Measurements from ENCODE around the gene SLC41A3.
A peak's percentile ranks its signal among the peaks of the same experiment; 100 is the strongest.

SLC41A3 gene

DNA sequence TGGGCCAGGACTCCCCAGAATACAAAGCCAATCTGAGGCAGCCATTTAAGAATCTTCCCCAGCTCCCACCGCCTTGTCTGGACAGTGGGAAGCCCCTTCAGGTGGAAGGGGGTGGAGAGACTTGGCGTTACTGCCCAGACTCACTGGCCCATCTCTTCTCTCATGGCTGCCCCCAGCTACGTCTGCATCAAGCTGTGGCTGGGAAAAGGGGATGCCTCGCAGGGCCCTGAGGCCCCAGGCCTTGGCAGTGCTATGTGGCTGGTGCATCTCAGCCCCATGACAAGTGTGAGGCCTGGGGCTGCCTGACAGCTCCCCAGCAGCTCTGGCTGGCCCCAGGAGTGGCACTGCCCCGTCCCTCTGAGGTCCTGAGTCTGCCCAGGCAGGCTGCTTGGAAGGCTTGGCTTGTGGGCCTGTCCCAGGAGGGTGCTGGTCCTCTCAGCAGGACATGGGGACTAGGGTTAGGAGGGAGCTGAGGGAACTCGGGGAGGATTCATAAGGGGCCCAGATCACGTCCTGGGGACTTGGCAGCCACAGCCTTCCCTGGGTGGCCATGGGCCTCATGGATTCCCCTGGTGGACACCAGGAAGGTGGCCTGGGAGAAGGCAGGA lies 20.2 kb upstream of the SLC41A3 start:
- no peak for TF ChIP-seq ZFX (IDR thresholded peaks at IDR 0.05)
- no peak for TF ChIP-seq CTCF (conservative IDR thresholded peaks at IDR 0.05)
- H3K27ac ChIP-seq: no peak overlapping the region

DNA sequence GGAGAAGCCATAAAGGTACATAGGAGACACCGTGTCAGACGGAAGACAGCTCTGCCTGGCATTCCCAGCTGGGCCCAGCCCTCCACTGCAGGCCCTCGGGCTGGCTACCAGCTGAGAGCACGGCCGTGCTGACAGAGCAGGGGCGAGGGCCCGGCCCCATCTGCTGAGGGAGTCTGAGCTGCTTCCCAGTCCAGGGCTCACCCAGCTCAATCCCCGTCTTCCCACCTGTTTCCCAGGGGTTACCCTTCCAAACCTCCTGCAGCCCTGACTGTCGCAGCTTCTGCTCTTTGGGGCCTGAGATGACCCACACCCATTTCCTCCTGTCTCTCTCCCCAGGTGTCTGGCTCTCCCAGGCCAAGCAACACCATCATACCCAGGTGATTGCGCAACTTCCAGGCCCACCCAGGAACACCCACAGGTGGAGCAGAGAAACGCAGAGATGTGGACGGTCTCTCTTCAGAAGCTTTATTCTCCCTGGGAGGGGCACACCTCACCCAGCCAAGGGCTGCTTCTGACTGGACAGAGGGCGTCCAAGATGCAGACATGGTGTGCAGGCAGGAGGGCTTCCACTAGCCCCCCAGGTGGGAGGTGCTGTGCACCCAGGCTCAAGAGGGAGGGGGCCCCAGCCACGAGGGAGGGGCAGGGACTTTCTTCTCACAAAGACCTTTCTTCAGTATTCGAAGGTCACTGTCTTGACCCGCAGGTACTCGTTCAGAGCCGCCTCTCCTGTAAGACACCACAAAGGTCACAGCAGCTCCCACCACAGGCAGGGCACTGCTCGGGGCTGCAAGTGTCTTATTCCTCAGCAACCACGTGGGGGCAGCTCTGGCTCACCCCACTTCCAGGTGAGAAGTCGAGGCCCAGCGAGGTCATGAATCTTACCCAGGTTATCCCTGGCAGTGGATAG lies 19.4 kb upstream of the SLC41A3 start:
- no peak for TF ChIP-seq CTCF (conservative IDR thresholded peaks at IDR 0.05)
- no peak for TF ChIP-seq ZFX (IDR thresholded peaks at IDR 0.05)
- no peak overlapping the region; the same call in 1 of the 2 replicates for H3K27ac ChIP-seq

DNA sequence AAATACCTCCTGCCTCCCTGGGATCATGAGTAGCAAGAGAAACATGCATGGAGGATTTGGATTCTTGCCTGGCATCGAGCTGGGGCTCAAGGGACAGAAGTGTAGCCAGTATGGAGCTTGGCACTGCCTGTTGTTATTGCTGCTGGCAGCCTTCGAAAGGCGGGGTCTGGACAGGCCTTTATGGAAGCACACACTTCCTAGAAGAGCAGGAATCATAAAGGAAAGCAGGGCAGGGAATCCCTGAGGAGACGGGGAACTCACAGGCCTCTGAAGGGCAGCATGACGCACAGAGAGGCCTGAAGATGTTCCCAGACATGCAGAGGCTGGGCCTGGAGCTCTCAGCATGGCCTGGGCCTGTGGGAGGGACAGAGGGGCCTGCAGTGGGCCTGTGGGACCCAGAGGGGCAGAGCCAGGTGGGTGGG lies 18.6 kb upstream of the SLC41A3 start:
- TF ChIP-seq CTCF (conservative IDR thresholded peaks at IDR 0.05) (no peak), ZFX (IDR thresholded peaks at IDR 0.05) (0 out of 2 replicates have a peak, but pooled peaks have one; percentile 9)
- H3K27ac ChIP-seq: no peak overlapping the region; the same call in 1 of the 2 replicates

DNA sequence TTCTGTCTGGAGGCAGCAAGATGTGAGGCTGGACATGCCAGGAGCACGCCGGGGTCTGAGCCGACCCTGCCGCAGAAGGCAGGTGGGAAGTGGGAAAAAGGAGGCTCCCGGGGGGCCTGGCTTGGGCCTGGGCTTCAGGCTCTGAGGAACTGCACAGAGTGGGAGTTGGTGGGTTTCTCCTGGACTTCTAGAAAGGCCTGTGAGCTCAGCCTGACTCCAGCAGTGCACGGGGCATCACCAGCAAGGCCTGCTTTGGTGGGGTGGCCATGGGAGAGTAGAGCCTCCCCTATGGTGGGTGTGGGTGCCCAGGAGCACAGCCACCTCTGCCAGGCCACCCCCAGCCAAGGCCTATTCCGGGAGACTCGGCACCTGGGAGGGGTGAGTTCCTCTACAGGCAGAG lies 18.1 kb upstream of the SLC41A3 start:
- H3K27ac ChIP-seq: no peak overlapping the region
- TF ChIP-seq CTCF (conservative IDR thresholded peaks at IDR 0.05) (no peak), ZFX (IDR thresholded peaks at IDR 0.05) (no peak)

DNA sequence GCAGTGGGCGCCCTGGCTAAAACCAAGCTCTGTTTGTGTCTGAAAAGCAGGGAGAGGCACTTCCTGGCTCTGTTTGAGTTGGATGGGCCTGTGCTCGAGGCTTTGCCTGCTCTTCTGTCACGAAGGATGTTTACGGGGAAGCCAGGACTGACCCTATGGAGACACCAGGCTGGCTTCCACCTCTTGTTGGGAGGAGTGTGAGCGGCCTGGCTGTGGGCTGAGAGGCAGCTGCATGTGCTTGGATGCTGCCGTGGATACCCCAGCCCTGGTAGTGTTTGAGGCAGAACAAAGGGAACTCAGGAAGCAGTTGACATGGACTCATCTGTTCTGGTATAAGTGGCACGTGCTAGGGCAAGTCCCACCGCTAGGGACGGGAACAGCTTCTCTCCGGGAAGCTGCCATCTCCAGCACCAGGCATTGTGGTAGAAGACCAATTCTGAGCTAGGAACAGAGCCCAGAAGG lies 17.6 kb upstream of the SLC41A3 start:
- no peak overlapping the region for H3K27ac ChIP-seq
- TF ChIP-seq CTCF (conservative IDR thresholded peaks at IDR 0.05): no peak
- no peak for TF ChIP-seq ZFX (IDR thresholded peaks at IDR 0.05)

DNA sequence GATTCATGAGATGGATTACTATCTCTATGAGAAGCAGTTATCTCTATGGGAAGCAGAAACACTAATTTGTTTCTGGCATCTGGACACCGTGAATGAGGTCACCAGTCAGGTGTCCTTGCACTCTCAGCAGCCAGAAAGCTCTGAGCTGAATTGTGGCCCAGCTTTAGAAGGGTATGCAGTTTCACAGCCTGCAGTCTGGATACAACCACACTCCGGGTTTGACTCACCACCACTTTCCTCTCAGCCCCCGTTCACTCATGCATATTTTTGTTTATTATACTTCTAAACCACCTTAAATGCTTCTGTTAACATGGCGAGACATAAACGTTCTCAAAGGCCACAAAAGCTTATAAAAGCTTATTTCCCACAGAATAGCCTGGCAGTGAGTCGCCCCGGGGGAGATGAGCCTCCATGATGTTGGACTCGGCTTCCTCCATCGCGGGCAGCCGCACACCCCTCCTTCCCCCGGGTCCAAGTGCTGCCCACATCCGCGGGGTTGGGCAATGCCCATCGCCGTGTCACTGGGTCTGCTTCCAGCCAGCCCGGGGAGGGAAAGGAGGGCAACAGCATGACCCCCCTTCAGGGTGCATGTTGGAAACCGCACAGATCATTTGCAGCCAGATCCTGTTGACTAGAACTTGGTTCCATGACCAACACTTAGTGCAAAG lies 16.8 kb upstream of the SLC41A3 start:
- no peak overlapping the region for H3K27ac ChIP-seq
- TF ChIP-seq ZFX (IDR thresholded peaks at IDR 0.05): no peak
- no peak for TF ChIP-seq CTCF (conservative IDR thresholded peaks at IDR 0.05)

- TF ChIP-seq ZFX (IDR thresholded peaks at IDR 0.05) (no peak), CTCF (conservative IDR thresholded peaks at IDR 0.05) (no peak)
These were observed 16.3 kb upstream of the SLC41A3 start for GRCh38 chr3:126100269-126100633.

More at GRCh38 chr3:126100269-126100633, 16.3 kb upstream of the SLC41A3 start:
- no peak overlapping the region for H3K27ac ChIP-seq

All from C4-2B (cell line).